Measurements from ENCODE around the gene CKB.

DNA sequence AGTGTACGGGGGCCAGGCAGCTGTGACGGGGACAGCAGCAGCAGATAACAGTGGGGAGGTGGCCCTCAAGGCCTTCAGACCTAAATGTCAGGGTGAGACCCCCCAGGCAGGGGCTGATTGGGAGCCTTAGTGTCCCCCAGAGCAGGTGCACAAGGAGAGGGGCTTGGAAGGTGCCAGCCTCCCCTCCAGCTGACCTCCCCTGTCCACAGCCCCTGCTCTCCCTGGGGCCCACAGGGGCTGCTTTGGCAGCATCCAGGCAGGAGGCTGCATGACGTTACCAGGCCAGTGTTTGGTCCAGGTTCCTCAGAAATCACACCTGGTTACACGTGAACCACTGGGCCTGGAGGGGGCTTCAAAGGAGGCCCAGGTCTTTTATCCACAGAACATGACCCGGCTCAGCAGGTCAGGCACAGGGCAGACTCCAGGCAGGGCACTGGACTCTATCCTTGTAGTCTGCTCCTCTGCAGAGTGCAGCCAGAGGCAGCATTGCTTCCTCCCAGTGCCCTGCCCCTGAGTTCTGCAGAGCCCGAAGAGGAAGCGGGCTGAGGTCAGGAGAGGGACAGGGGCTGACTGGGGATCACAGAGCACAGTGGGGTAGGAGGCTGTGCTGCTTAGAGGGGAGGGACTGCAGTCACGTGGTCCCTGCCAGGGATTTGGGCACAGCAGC lies 3.8 kb upstream of the CKB start:
- TF ChIP-seq POLR2A (IDR thresholded peaks at IDR 0.05; ENCODE audit: low read length) (no peak), RFX5 (IDR thresholded peaks at IDR 0.05) (no peak), MYC (IDR thresholded peaks at IDR 0.05; ENCODE audit: borderline replicate concordance, low read length) (no peak), ELK1 (IDR thresholded peaks at IDR 0.05; ENCODE audit: low read depth, low read length) (no peak), SMC3 (IDR thresholded peaks at IDR 0.05) (no peak), CHD2 (IDR thresholded peaks at IDR 0.05; ENCODE audit: low read length, partially characterized antibody) (no peak)
- TF ChIP-seq, protein P1, sequence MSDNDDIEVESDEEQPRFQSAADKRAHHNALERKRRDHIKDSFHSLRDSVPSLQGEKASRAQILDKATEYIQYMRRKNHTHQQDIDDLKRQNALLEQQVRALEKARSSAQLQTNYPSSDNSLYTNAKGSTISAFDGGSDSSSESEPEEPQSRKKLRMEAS (IDR thresholded peaks at IDR 0.05): no peak

All from A549 (cell line).